HG03139 (cell line): ENCODE measurements around the gene SCUBE1.

Experiments
- ATAC-seq: cut with Tn5 transposase; IDR thresholded peaks from one replicate; pipeline ENCODE4 v1.9.1; 2021; ENCODE audit not compliant: unreplicated experiment

Gene SCUBE1

DNA sequence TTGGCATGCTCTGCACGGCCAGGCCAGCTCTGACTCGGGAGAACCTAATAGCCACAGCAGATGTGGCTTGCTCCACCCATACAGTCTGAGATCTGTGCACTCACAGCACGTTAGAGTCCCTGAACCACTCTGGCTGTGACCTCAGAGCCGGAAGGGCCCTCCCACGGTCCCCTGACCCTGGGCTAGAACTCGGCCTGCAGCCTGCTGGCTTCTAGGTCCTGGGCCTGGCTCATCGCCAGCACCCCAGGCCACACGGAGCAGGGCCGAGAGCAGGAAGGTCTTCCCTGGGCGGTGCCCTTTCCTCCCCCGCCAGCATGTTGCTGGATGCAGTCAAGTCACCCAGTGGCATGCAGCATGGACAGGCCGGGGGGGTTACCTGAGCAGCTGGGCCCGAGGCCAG is 120.9 kb downstream of the SCUBE1 start:
- ATAC-seq, result no peak

DNA sequence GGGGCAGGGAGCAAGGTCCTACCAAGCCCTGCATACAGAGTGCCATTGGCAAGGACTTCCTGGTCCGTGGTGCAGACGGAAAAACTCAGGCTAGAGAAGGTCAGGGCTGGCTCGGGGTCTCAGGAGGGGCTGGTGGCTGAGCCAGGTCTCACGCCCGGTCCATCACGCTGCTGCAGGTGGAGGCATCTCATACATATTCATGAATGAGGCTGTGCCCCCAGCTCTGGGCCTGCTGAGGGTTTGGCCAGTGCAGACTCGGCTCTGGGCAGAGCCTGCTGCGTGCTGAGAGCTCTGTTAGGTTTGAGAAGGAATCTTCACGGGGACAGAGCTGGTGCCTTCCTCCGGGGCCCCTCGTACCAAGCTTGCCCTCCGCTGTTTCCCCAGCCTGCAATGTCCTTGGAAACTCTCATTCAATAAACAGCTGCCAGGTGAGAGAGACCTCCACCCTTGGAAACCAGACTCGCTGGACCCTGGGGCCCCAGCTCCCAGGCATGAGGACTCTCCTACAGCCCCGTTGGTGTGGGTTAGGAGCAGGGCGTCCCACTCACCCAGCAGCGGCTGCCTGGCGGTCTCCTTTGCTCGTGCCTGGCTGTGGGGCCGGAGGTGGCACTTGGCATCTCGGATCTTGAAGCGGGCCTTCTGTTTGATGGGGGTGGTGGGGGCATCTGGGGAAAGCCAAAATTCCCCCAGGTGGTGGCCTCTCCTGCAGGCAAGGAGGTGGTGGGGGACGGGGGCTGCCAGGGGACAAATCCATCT is 122.4 kb downstream of the SCUBE1 start:
- no peak for ATAC-seq

DNA sequence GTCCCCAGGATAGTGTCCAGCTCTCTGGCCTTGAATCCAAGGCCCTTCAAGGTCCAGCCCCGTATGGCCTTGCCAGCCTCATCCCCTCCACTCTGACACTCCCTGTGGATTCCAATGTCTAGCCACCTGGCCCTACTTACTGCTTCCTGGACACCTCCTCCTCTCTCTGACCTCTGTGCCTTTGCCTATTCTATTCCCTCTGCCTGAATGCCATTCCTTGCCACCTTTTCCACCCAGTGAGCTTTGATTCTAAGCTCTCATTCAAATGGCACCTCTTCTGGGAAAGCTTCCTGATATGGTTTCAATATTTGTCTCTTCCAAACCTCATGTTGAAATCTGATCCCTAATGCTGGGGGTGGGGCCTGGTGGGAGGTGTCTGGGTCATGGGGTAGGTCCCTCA is 124.4 kb downstream of the SCUBE1 start:
- no peak for ATAC-seq

DNA sequence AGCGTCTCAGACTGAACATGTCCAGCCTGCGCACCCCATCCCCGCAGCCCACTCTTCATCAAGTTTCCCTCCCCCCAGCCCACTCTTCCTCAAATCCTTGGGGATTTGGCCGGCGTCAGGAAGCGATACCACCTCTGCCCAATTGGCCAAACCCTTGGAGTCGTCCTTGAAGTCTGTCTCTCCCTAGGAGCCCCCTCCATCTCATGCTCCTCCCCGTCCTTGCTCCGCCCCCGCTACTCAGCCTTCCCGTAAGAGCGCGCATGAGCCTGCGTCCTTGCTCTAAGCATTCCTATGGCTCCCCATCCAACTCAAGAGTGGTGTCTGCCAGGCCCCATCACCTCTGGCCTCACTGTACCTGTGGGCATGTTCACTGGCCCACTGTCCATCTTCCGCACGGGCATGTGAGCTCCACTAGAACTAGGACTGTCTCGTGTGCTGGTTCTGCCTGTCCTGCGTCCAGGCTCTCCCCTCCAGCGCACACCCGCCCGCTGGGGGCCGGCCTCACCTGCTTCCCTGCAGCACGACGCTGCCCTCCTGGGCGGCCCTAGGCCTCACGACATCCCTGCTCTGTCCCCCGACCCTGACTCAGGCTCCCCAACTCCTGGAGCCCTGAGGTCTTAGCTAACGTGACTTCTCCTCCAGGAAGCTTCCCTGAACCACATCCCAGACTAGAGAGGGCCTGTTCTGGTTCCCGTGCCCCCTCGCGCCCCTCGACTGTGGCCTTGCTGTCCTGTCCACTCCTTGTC is 125.7 kb downstream of the SCUBE1 start:
- ATAC-seq, result no peak

DNA sequence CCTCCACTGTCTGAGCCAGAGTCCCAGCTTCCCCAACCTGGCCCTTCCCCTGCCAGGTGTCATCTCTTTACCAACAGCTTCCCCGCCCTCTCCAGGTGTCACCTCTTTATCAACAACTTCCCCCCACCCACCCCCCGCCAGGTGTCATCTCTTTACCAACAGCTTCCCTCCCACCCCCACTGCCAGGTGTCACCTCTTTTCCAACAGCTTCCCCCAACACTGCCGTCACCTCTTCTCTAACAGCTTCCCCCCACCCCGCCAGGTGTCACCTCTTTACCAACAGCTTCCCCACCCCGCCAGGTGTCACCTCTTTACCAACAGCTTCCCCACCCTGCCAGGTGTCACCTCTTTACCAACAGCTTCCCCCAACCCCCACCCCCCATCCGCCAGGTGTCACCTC is 126.4 kb downstream of the SCUBE1 start:
- ATAC-seq, result no peak

DNA sequence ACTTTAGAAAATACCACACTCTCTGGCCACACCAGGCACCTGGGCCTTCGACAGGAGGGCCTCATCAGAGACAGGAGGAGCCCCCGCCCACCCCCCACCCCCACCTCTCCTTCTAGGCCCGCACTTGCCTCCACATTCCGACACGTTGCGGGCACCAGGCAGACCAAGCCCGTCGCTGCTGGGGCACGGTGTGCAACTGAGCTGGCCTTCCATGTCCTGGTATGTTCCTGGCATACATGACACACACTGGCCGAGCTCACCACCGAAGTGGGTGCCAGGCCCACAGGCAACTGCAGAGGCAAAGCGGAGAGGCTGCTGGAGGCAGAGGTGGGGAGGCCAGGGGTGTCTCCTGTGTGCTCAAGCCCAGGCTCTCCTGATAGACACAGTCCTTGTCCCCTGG is 129.2 kb downstream of the SCUBE1 start:
- ATAC-seq, result no peak

DNA sequence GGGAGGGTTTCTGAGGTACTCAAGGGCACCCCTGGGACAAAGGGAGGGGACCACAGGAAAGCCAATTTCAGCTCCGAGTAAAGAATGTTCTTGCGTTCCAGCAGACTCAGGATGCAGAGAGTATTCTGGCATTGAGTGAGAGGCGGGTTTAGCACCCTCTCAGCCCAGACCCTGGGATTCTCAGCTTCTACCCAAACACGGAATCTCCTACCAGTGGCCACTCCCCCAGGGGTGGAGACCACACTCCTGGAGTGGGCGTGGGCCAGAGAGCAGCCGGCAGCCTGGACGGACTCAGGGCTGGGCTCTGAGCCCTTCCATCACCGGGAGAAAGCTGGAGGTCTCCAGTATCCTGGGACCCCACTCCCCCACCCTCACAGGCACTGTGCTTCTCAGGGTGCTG is 130.1 kb downstream of the SCUBE1 start:
- ATAC-seq, result no peak

DNA sequence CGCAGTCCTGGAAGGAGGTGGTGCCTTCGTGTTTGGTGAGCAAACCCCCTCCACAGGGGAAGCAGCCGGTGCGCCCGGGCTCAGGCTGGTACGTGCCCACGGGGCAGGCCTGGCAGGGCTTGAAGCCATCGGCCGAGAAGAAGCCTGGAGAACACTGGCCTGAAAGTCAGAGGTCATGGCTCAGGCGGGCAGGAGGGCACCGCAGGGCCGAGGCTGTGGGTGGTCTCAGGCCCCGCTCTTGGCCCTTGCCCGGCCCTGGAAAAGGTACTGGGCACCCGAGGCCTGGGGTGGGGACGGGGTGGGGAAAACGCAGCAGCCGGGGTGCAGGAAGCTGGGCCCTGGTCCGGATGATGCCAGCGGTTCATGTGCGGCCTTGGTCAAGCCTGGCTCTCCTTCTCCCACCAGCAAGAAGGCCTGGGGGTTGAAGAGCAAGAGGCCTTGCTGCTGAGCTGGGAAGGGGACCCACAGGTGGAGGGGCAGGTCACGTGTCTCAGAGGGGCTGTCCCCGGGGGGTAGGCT is 130.7 kb downstream of the SCUBE1 start:
- no peak for ATAC-seq

DNA sequence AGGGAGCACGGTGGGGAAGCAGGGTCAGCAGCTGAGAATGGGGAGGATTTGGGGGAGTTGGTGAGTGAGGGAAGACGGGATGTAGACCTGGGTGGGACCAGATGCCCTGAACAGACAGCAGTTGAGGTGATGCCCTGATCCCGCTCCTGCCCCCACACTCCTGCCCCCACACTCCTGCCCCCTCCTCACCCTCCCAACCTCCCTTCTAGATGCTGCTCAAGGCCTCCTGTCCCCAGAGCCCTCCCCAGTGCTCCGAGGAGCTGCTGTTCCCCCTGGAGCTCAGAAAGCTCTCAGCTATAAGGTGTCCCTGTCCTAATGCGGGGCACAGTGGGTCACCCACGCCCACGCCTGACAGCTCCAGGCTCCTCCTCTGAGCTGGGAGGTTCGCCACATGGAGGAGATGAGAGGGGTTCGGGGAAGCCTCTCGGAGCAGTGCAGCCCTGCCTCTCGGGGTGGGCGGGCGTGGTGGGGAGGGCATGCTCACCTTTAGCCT is 131.2 kb downstream of the SCUBE1 start:
- ATAC-seq, result no peak

DNA sequence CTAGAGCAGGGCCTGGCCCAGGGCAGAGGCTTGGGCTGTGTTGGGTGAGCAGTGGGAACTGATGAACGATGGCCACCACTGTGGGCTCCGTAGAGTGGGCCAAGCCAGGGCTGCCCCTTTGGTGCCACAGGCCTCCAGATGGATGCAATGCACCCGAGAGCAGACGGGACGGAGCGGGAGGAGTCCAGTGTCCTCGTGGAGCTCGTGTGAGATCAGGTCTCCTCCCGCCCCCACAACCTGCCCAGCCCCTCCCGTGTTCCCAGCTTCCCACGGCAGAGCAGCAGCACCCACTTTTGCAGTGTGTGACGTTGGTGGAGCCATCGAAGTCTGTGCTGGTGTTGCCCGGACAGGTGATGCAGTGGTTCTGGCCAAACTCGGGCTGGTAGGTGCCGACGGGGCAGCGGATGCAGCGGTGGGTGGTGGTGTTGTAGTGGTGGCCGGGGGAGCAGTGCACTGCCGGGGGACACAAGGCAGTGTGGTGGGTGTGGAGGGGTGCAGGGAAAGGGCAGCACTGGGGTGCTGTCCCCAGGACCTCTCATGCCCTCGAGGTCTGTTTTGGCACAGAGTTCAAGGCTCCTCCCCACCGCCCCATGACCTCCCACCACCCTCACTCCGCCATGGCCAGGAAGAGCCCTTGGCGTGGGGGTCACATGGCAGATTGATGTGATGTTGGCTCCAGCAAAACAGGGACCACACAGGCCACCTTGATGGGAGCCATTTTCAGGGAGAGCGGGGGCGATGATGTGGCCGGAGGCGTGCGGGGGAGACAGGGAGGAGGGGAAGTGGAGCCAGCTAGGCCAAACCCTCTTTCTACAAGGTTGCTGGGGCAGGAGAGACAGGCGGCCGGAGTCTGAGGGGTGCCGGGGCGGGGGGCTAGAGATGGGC is 132.3 kb downstream of the SCUBE1 start:
- ATAC-seq, result no peak

DNA sequence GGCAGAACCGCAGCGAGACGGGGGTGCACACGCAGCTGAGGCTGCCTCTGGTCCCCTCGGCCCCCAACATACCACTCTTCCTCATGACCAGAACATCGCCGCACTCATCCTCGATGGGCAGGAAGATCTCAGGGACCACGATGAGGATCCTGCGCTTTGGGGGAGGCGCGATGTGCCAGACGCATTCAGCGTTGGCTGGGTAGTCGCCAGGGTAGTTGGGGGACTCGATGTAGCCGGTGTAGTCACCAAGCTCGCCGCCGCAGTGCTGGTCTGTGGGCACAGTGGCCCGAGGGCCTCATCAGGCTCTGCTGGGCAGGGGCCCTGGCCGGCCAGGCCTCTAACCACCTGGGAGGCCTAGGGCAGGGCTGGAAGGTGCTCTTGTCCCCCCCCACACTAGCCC is 133.2 kb downstream of the SCUBE1 start:
- no peak for ATAC-seq

DNA sequence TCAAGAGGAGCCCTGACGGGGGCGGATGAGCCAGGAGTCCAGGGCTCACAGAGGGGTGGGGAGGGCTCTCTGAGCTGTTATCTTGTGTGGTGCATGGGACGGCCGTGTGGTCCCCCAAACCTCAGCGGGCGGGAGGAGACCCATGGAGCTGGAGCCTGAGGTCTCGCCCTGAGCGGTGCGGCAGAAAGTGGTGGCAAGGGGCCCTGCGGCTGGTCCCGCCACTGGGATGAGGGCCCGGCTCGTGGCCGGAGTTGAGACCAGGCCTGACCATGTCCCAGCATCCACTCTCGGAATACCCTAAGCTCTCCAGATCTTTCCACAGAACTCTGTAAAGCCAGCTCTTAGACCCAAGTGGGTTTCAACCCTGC is 133.7 kb downstream of the SCUBE1 start:
- ATAC-seq, result no peak

DNA sequence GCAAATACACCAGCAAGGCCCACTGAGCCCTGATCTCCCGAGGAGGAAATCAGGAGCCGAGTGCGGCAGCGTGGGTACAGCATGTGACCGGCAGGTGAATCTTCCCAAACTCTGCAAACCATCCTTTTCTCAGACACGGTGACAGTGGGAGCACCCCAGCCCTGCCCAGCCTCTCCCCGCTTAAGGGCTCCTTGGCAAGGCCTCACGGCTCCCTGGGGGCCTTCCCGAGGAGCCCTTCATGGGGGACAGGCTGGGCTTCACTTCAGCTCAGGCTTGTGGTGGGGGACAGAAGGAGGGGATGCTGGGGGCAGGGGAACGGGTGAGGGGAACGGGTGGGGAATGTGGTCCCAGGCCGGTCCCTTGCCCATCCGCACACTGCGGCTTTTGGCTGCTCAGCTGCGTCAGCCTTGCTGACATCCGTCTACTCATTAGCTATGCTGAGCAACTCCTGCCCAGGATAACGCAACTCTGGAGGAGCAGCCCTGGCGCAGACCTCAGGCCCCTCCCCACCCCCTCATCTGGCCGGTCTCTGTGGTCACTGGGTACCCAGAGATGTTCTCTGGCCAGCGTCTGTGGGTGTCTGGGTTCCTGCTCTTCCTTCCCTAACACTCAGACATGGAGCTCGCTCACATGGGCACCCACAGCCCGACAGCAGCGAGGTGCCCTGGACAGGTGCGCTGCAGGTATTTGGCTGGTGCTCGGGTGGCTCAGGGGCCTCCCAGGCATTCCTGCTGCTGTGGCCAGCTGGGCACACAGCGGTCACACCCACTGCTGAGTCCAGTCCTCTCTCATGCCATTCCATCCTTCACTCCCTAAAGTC is 134.3 kb downstream of the SCUBE1 start:
- no peak for ATAC-seq

DNA sequence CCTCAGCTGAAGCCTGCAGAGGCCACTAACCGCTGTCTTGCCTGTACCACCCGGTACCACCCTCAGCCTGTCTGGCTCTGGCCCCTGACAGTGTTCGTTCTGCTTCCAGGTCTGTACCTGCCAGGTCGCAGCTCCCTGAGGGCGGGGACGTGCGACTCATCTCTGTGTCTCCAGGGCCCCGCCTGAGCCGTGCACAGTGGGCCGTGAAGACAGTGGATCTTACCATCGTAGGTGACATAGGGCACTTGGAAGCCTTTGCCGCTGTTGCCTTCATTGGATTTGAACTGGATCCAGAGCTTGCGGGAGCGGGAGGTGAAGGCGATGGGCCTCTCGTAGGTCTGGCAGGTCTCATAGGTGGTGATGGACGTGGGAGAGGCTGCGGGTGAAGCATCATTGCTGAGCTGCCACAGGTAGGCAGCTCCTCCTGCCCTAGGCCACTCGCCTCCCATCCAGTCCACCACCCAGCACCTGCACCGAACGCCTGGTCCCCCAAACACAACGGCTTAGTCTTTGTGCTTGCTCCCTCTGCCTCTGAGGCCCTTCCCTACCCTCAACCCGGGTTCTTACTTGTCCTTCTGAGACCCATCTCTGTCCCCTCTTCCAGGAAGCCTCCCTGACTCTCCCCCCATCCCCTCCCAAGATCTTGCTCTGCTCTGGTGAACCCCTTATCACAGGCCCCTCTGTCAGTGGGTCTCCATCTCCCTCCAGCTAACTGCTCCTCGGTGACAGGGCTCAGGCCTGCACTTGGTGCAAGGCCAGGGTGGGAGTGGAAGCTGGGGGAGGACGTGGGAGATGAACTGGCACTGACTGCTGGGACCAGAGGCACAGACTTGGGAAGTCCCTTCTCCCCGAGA is 135.1 kb downstream of the SCUBE1 start:
- ATAC-seq, result no peak

DNA sequence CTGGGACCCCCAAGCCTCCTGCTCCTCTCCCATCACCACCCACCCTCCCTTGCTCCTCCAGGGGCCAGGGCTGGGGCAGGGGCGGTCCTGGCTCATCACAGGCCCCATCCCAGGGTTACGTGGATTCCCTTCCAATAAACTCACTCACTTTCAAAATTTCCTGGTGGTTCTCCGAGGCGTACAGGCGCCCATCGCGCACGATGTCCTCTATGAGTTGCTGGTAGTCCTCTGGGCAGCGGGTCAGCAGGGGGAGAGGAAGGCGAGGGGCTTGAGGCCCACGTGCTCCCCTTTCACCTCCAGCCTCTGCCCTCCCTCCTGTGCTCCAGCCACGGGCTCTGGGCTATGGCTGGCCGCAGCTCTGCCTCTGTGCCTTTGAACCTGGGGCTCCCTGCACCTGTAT is 135.8 kb downstream of the SCUBE1 start:
- ATAC-seq, result no peak

DNA sequence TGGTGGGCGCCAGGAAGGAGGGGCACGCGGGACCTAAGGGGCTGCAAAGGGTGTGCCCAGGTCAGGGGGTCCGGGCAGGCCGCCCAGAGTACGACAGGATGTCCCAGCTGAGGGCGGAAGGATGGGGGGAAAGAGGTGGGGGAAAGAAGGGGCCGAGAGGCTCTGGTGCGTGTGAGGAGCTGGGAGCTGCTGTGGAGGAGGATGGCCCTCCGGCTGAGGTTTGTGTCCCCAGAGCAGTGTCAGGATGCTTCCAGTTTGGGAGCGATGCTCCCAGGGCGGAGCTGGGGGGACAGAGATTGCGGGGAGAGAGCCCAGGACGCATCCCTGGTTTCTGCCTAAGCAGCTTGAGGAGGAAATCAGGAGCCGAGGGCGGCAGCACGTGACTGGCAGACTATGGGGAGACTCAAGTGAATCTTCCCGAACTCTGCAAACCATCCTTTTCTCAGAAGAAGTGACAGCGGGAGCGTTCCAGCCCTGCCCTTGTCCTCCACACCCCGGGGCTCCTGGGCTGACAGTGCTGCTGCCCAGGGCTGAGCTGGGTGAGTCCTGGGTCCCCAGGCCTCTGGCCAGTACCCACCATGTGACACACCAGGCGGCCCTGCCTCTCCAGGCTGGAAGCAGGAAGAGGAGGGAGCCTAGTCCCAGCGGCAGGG is 136.5 kb downstream of the SCUBE1 start:
- no peak for ATAC-seq

DNA sequence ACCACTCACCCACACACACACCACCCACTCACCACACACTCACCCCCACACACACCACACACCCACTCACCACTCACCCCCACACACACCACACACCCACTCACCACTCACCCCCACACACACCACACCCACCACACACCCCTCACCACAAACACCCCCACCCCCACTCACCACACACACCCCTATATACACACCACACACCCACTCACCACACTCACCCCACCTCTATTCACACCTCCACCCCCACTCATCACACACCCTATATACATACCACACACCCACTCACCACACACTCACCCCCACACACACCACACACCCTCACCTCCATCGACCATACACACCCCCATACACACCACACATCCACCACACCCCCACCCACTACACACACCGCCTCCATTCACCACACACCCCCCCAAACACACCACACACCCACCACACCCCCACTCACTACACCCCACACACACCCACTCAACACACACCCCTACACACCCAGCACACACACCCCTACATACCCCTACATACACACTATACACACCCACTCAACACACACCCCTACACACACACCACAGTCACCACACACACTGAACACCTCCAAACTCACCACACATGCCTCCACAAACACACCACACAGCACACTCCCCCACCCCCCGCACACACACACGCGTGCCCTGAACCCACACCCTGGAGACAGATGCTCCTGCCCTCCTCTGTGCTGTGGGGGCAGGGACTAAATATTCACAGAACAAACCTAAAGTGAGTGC is 137.2 kb downstream of the SCUBE1 start:
- ATAC-seq, result no peak

DNA sequence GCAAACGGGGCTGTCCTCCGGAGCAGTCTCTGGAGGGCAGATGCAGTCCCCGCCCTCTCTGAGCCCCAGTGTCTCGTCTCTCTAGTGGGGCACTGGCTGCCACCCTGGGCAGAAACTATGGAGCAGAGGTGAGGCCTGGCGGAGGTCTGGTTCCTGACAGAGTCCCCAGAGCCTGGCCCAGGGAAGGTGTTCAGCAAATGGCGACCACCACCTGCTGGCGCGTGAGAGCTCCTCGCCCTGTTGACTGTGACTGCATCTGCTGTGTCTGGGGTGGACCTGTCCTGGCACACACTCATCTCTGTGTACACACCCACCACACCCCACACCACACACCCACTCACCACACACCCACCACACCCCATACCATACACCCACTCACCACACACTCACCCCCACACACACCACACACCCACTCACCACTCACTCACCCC is 137.9 kb downstream of the SCUBE1 start:
- ATAC-seq, result no peak
